Measurements from ENCODE around the gene HDGF. TPM values are rescaled to one million over a fixed set of nuclear protein-coding genes. Genes with fewer than 3 reads are reported as not detected.

HDGF gene
- total and polyA plus RNA-seq, 12 donors: 69.8 to 202 (median 144) TPM

GRCh38 chr1:156709031-156709430, 42.4 kb downstream of the HDGF start:
- H3K27me3 ChIP-seq: peaks cover 0 to 34% (median 15%) of the 10 kb centered on the region in 7 donors
- WGBS, 2 donors: 84 to 90% methylated on average over 4 of the region's 4 CpGs
- peaks cover 0 to 7% (median 0%) of the 10 kb centered on the region in 9 donors for H3K36me3 ChIP-seq
- DNase-seq: no peak
- intact Hi-C loops (cut with DNase I): no loop called here
- H3K4me3 ChIP-seq: no peak overlapping the region
- peak overlapping the region in 2 of 10 donors; percentile 32 to 80 for H3K27ac ChIP-seq
- H3K4me1 ChIP-seq: peaks cover 17 to 64% (median 40%) of the 10 kb centered on the region in 9 donors
- no peak for TF ChIP-seq CTCF (IDR thresholded peaks at IDR 0.05)
- no peak for ATAC-seq
- no peaks in the 10 kb centered on the region for H3K9me3 ChIP-seq

GRCh38 chr1:156708218-156708661, 43.2 kb downstream of the HDGF start:
- Histone ChIP-seq H3K27me3 (peaks cover 5 to 42% (median 23%) of the 10 kb centered on the region in 7 donors), H3K4me3 (no peak overlapping the region), H3K9me3 (no peaks in the 10 kb centered on the region), H3K4me1 (peaks cover 17 to 65% (median 40%) of the 10 kb centered on the region in 9 donors), H3K27ac (peak overlapping the region in 4 of 10 donors; percentile 28 to 82 (median 78)), H3K36me3 (peaks cover 0 to 7% (median 0%) of the 10 kb centered on the region in 9 donors)
- ATAC-seq (no peak), DNase-seq (no peak)
- intact Hi-C loops (cut with DNase I): no loop called here
- TF ChIP-seq CTCF (IDR thresholded peaks at IDR 0.05): no peak
- WGBS, 2 donors: 70 to 73% methylated on average over 4 of the region's 4 CpGs

GRCh38 chr1:156707417-156708217, 43.9 kb downstream of the HDGF start:
- no peak for ATAC-seq
- WGBS, 2 donors: 59 to 64% methylated on average over 8 of the region's 8 CpGs
- intact Hi-C loops (cut with DNase I): no loop called here
- peaks cover 0 to 1% (median 0%) of the 10 kb centered on the region in 9 donors for H3K36me3 ChIP-seq
- H3K4me1 ChIP-seq: peaks cover 17 to 65% (median 40%) of the 10 kb centered on the region in 9 donors
- peaks cover 5 to 48% (median 27%) of the 10 kb centered on the region in 7 donors for H3K27me3 ChIP-seq
- H3K9me3 ChIP-seq: no peaks in the 10 kb centered on the region
- no peak for TF ChIP-seq CTCF (IDR thresholded peaks at IDR 0.05)
- no peak overlapping the region for H3K4me3 ChIP-seq
- H3K27ac ChIP-seq: peak overlapping the region in 9 of 10 donors; percentile 13 to 82 (median 70)
- DNase-seq: no peak

- TF ChIP-seq CTCF (IDR thresholded peaks at IDR 0.05): no peak
- H3K27ac ChIP-seq: peak overlapping the region in 9 of 10 donors; percentile 13 to 82 (median 70)
- intact Hi-C loops (cut with DNase I): no loop called here
- H3K4me1 ChIP-seq: peaks cover 17 to 65% (median 40%) of the 10 kb centered on the region in 9 donors
- H3K36me3 ChIP-seq: no peaks in the 10 kb centered on the region
- DNase-seq (peak; percentile 69 to 72), ATAC-seq (peak; percentile 38 to 75 (median 68))
- H3K4me3 ChIP-seq: peak overlapping the region in 9 of 10 donors; percentile 31 to 53 (median 48)
- H3K9me3 ChIP-seq: no peaks in the 10 kb centered on the region
- 12 to 22% methylated on average over 26 to 29 of the region's 29 CpGs for WGBS, 2 donors
- H3K27me3 ChIP-seq: peaks cover 5 to 54% (median 34%) of the 10 kb centered on the region in 7 donors
Observed at GRCh38 chr1:156706657-156707416, 44.6 kb downstream of the HDGF start.
